CD4-positive, alpha-beta T cell treated with Interleukin-15 for 4 hours (primary cell): ENCODE results near the gene ZDHHC19.
A peak's percentile ranks its signal among the peaks of the same experiment; 100 is the strongest.
"Not testable (repeated sequence)": the region's sequence is repeated elsewhere in the genome, so short reads cannot be mapped to it uniquely, and the experiment has no call there.

Source experiments
- DNase-seq: peaks from one replicate; pipeline ENCODE4 v3.0.0-alpha.2; 2020; ENCODE audit warnings: low spot score

The ZDHHC19 gene, protein sequence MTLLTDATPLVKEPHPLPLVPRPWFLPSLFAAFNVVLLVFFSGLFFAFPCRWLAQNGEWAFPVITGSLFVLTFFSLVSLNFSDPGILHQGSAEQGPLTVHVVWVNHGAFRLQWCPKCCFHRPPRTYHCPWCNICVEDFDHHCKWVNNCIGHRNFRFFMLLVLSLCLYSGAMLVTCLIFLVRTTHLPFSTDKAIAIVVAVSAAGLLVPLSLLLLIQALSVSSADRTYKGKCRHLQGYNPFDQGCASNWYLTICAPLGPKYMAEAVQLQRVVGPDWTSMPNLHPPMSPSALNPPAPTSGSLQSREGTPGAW

DNA sequence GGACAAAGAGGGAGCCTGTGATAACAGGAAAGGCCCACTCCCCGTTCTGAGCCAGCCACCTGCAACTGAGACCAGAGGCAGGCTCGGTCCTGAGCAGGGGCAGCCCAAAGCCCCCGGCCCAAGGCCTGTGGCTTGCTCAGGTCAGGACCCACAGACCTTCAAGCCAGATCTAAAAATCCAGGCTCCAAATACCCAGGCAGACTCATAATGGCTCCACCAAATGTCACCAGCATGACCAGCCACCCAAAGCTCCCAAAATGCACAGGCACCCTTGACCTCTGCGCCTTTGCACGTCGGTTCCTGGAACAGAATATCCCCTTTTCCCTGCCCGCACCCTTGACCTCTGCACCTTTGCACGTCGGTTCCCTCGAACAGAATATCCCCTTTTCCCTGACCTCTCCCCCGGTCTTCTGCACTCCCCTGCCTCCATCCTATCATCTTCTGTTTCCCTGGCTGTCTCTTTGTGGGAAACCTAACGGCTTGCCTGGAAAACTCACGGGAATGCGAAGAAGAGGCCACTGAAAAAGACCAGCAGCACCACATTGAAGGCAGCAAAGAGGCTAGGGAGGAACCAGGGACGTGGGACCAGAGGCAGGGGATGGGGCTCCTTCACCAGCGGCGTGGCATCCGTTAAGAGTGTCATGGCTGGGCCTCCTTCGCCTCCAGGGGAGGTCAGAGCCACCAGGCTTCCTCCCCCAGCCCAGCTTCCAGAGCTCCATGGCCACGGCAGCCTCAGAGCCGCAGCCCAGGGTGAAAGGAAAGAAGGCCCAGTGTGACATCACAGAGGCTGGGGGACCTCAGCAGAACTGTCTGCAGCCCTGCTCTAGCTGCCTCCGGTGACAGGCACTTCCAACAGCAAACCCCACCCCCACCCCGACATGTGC lies at the start of gene ZDHHC19:
Gene ZDHHC19 (minus strand): TSS at position 728 of the 884 bp plus-strand sequence. CDS start 85 bp downstream, at position 643.
- no peak for DNase-seq

DNA sequence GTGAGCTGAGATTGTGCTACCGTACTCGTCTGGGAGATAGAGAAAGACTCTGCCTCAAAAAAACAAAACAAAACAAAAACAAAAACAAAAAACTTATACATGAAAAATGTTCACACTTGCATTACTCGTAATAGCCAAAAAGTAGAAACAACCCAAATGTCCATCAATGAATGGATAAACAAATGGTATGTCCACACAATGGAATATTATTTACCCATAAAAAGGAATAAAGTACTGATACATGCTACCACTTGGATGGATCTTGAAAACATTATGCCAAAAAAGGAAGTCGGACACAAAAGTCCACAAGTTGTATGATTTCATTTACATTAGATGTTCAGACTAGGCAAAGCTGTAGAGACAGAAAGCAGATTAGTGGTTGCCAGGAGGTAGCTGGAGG lies 49.6 kb upstream of the ZDHHC19 start:
- DNase-seq = no peak

DNA sequence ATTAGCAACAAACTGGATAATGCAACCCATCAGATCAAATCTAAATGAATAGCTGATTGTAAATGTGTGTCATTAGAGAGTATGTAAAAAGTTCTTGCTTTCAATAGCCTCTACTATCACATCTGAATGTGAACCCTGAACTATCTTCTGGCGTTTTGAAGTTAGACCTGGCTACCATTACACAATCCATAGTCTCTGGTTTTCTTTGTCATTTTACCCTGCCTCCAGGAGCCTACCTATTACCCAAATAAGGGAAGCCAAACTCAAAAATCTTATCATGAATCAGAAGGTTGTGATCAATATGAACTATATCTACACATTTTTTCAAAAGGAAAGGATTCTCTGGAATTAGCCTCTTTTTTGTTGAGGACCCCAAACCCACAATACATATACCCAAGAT lies 44.6 kb upstream of the ZDHHC19 start:
- DNase-seq = no peak

DNA sequence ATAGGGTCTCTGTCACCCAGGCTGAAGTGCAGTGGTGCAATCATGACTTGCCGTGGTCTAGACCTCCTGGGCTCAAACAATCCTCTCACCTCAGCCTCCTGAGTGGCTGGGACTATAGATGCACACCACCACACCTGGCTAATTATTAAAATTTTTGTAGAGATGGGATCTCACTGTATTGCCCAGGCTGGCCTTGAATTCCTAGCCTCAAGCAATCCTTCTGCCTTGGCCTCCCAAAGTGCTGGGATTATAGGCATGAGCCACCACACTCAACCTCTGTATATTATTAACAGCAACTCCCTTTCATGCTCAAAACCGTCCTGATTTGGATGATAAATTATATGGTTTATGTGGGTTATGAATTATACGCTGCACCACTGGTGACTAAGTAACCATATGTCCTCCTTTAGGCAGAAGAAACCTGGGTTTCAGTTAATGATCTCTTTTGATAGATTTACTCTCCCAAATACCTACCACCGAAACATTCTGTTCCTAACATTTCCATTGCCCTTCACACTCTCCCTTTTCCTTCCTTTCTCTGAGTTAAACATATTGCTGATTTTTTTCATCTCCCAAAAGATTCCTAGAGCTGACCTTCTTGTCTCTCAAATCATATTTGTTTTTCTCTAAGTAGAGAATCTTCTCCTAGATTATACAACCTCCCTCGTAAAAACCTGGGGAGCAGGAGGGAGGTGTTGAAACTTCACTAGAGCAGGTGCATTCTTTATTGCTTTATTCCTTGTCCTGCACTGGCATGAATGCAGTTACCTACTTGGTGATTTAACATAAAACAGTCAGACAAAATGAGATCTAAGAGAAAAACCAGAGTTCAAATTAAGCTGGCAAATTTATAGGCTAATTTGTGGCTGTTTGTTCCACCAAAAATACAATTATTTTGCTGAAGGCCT lies 43.4 kb upstream of the ZDHHC19 start:
- no peak for DNase-seq

DNA sequence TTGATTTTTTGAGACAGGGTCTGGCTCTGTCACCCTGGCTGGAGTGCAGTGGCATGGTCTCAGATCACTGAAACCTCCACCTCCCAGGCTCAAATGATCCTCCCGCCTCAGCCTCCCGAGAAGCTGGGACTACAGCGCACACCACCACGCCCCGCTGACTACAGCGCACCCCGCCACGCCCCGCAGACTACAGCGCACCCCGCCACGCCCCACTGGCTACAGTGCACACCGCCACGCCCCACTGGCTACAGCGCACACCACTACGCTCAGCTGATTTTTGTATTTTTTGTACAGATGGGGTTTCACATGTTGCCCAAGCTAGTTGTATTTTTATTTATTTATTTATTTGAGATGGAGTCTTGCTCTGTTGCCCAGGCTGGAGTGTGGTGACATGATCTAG lies 40.7 kb upstream of the ZDHHC19 start:
- no peak for DNase-seq

DNA sequence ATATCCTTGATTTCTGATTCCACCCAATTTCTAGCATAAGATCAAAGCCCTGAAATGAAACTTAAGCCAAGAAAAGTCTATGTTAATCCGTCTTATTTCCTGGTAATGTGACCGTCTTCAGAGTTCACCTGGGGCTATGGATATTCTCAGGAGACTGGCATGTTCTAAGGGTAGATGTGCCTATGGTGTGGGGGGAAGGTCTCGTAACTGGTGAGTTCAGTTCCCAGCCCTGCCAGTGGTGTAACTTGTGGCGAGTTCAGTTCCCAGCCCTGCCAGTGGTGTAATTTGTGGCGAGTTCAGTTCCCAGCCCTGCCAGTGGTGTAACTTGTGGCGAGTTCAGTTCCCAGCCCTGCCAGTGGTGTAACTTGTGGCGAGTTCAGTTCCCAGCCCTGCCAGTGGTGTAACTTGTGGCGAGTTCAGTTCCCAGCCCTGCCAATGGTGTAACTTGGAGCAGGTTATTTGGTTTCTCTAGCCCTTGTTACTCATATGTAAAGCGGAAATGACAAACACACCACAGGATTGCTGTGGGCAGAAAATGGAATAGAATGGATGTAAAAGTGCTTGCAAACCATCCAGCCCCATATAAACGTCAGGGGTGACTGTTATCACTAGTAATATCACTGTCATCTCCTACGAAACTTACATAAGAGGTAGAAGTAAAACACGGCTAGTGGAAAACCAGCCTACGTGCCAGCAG lies 35.6 kb upstream of the ZDHHC19 start:
- DNase-seq = peak; percentile 25

DNA sequence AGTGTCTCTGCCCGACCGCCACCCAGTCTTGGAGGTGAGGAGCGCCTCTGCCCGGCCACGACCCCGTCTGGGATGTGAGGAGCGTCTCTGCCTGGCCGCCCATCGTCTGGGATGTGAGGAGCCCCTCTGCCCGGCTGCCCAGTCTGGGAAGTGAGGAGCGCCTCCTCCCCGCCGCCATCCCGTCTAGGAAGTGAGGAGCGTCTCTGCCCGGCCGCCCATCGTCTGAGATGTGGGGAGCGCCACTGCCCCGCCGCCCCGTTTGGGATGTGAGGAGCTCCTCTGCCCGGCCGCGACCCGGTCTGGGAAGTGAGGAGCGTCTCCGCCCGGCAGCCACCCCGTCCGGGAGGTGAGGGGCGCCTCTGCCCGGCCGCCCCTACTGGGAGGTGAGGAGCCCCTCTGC lies 33.0 kb upstream of the ZDHHC19 start:
- not testable (repeated sequence) for DNase-seq

DNA sequence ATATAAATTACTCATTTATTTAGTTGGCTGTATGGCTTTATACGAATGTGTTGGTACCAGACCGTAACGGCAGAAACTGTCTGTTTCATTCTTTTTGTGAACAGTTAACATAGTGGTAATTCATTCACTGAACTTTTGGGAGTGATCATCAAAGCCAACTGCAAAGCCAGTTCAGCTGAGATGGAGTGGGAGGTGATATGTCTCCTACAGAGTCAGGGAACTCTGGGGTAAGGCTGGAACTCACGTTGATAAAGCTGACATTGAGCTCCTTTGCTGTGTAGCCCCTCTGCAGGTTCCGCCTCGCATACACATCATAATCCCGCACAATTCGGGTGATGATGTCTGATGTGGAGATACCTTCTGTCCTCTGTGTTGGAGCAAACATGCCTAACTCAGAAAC lies 30.5 kb upstream of the ZDHHC19 start:
- no peak for DNase-seq

DNA sequence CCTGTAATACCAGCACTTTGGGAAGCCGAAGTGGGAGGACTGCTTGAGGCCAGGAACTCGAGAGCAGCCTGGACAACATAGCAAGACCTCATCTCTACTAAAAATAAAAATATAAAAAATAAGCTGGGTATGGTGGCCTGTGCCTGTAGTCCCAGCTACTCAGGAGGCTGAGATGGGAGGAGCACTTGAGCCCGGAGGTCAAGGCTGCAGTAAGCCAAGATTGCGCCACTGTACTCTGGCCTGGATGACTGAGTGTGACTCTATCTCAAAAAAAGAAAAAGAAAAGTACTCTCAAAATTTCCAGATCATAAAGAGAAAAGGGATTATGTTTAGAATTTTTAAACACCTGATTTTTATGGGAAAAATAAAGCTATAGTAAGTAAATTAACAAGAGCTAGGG lies 29.2 kb upstream of the ZDHHC19 start:
- no peak for DNase-seq

DNA sequence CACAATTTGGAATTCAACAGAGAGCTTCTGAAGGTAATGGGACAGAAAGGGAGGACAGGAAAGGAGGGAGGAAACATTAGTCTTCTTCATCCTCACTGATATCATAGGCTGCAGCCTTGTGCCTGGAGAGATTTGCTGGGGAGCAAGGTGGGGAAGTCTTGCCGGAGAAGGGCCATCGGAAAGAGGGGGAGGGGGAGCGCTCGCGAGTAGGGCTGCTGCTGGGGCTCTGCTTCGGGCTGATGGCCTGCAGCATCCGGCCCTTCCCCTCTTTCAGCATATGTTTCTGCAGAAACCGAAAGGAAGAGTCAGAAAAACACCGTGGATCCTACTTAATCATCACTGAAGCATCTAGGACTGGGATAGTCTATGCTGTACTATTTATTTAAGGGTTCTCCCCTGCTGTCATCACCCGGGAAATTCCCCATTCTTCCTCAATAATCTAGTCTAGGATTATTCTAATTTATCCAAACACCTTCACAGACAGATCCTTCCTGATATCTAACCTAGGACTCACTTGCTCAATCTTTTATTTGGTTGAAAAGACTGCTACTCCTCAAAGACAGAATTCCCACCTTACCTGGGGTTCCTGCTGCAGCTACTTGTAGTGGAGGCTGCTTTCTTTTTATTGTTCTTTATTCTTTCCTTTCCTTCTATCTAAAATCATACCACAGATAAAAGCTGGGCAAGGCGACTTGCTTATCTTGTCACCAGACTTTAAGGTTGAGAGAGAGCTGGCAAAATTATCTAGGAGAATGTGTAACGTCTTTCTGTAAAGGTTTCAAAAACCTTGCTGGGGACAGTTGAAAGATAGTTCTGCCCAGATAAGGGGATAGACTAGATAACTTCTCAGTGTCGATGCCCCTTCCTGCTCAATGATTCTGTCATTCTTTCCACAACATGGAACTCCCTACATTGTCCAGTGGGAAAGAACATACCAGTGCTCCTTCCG lies 27.7 kb upstream of the ZDHHC19 start:
- no peak for DNase-seq

DNA sequence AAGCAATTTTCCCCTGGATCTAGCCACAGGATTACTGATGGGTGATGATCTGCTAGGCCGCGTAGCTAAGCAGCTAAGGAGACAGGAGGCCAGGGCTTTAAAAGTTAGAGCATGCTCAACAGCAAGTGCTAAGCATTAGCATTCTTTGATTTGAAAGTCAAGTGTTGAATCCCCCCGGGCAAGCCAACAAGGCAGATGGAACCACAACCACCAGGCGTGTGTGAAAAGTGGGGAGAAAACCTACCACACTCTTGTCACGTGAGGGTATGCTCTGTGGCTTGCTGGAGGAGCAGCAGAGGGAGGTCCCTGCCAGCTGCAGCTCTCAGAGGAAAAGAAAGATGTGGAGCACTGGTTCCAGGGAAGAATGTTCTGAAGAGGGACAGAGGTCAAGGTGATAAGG lies 26.0 kb upstream of the ZDHHC19 start:
- no peak for DNase-seq

DNA sequence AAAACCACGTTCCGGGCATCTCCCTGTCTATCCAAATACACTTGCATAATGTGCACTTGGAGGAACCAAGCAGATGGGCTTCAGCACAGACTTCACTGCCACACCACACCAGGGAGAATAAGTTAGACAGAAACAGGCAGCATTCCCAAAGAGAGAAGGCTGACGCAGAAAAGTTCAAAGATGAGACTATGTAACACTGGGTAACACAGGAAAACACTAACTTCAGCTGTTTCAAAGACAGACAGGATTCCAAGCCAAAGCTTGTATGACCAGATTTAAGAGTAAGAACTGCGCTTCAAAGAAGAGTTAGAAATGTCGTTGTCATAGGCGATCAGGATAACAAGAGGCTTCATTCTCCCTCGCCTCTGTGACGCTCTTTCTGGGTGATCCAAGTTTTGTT lies 25.0 kb upstream of the ZDHHC19 start:
- no peak for DNase-seq

DNA sequence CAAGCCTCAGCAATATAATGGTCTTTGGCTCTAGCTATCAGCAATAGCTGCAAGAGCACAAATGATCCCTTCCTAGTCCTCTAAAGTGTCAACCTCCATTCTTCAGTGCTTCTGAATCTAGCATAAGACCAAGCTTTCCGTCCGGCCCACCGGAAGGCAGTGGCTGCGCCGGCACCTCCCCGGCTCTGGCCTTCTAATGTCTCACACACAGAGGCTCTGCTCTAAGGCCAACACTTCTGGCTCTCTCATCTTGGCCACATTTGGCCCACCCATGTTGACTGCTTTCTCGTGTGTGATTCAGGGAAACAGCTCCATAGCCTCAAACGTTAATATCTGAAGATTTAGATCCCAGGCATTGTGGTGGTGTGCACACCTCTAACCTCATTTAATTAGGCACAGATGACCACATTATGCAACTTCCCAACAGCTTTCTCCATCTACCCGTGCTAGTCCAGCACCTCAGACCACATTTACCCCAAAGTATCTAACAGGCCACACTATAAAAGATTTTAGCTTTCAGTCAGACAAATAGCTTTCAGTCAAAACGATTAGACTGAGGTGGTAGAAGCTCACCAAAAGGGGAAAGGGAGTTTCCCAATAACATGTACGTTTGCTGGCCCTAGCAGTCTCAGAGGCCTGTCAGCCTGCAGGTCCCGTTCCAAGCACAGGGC lies 24.4 kb upstream of the ZDHHC19 start:
- DNase-seq = no peak

DNA sequence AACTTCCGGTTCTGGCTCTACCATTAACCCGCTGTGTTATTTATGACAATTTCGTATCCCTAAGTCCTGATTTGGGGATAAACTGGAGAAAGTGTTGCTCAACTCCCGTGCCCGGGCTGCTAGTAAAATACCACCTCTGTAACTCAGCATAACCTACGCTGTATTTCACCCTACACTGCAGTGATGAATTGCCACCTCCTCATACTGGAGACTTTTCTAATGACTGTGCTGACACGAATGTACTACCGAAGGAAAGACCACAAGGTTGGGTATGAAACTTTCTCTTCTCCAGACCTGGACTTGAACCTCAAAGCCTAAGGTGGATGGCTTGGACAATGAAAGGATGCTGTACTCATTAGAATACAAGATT lies 21.7 kb upstream of the ZDHHC19 start:
- no peak for DNase-seq

DNA sequence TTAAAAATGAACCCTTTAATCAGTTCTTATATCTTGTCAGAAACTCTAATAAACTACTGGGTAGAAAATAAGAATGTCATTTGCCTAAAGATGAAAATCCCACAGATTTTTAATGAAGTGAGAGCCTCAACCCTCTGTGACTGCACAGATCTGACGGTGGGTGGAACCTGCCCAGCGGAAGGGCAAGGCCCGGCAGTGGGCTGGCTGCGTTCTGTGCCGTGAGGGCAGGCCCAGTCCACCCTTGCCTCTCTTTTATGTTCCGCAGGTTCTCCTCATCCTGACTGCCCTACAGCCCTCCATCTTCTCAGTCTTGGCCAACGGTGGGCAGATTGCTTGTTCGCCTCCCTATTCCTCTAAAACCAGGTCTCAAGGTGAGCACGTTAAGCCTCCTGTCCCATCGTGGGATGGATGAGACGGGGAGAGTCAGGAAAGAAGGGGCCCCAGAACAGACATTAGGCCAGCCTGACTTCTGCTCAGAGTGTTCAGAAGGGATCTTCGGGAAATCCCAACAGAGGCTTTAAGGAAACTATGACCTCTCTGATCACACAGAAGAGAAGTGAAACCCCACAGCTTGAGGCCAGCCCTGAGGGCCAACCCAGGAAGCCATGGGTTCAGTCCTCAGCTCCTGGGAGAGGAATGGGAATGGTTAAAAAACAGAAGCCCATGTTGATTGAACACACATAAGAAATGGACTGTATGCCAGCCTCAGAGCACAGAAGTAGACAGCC lies 21.1 kb upstream of the ZDHHC19 start:
- DNase-seq = no peak

DNA sequence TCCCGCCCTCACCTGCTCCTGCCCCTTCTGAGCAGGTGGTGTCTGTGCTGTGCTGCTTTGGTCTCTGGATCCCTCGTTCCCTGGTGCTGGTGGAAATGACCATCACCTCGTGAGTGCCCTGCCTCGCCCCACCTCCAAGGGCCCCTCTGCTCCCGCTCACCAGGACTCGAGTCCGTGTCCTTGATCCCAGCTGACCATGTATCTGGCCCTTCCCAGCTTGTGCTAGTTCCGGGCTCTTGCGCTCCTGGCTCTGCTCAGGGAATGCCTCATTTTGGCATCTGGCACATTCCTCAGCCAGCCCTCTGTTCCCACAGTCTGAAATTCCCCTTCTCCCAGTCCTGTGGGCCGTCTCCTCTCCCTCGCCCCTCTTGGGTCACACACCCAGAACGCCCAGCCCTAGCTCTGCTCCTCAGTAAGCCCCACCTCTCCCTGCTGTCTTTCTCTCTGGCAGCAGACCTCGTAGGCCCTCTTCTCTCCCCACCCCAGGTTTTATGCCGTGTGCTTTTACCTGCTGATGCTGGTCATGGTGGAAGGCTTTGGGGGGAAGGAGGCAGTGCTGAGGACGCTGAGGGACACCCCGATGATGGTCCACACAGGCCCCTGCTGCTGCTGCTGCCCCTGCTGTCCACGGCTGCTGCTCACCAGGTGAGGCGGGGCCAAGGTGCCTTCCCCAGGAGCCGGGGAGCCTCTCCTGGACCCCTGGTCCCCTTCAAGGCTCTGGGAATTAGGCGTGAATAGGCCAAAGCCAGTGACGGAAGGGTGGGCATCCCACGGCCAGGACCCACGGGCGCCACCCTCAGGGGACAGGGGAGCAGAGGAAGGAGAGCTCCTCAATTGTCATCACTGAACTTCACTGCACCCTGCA lies 16.7 kb upstream of the ZDHHC19 start:
- DNase-seq = no peak

DNA sequence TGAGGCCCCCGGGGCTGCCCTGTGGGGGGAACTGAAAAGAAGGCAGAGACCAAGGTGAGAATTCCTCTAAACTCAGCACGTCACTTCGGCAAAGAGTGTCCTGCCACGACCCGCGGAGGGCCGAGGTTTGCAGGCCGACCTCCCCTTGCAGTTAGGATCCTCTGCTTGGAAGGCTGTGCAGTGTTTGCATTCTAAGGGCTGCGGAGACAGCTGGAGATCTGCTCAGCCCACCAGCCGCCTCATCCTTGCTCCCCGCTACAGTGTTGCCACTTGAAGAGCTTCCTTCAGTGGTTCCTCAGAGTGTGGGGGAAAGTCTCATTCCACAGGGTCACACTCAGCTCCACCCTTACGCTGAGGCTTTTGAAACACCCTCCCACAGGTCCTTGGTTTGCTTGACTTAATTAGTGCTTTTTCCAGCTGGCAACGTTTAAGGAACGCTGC lies 15.9 kb upstream of the ZDHHC19 start:
- DNase-seq = no peak

DNA sequence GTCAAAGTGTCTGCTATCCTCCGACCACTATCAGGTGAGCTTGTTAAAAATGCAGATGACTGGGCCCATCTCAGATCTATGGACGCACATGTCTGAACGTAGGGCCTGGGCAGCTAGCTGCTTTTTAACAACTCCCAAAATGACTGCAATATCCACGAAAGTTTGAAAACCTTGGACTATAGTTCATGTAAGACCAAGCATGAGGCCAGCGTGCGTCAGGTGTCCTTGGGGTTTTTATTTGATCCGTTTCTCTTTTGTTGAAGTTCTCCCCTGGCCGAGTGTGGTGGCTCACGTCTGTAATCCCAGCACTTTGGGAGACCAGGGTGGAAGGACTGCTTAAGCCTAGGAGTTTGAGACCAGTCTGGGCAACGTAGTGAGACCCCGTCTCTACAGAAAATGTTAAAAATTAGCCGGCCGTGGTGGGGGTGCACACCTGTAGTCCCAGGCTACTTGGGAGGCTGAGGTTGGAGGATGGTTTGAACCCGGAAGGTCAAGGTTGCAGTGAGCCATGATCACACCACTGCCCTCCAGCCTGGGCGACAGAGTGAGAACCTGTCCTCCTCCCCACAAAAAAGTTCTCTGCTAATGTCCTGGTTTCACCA lies 14.7 kb upstream of the ZDHHC19 start:
- no peak for DNase-seq
